ENCODE data around the gene CNOT4. TPM values are rescaled to one million over a fixed set of nuclear protein-coding genes. Genes with fewer than 3 reads are reported as not detected.
A peak's percentile ranks its signal among the peaks of the same experiment; 100 is the strongest.

Gene CNOT4
- total RNA-seq, 1 experiment from 2014 or later: 14.6 TPM

DNA sequence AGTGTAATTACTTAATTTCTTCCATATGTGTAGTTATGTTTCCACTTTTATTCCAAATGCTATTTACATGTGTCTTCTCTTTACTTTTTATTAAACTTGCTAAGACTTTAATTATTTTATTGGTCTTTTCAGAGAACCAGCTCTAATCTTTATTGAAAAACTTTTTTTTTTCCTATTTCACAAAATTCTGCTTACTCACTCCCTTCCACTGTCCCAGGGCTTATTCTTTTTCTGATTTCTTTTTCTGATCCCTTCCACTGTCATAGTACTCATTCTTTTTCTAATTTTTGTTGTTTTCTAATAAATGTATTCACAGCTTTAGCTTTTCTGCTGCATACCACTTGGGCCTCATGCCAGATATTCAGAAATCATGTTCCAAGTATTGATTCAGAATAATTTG lies 82.7 kb downstream of the CNOT4 start:
- TF ChIP-seq CBFB (CRISPR knock-in tag; IDR thresholded peaks at IDR 0.05; ENCODE audit: low read depth) (no peak), ARID4B (CRISPR knock-in tag; IDR thresholded peaks at IDR 0.05; ENCODE audit: borderline replicate concordance) (no peak), STAT6 (CRISPR knock-in tag; conservative IDR thresholded peaks at IDR 0.05; ENCODE audit: low read depth) (no peak), ZNF416 (CRISPR knock-in tag; IDR thresholded peaks at IDR 0.05) (no peak), EMX1 (CRISPR knock-in tag; IDR thresholded peaks at IDR 0.05) (no peak), GRHL2 (CRISPR knock-in tag; IDR thresholded peaks at IDR 0.05; ENCODE audit: insufficient replicate concordance, severe bottlenecking) (no peak), SMAD3 (CRISPR knock-in tag; IDR thresholded peaks at IDR 0.05; ENCODE audit: borderline replicate concordance) (no peak), ZNF396 (CRISPR knock-in tag; IDR thresholded peaks at IDR 0.05; ENCODE audit: borderline replicate concordance) (no peak), ZNF671 (CRISPR knock-in tag; IDR thresholded peaks at IDR 0.05) (no peak), ZNF121 (CRISPR knock-in tag; IDR thresholded peaks at IDR 0.05) (no peak)
- TF ChIP-seq, protein P1, sequence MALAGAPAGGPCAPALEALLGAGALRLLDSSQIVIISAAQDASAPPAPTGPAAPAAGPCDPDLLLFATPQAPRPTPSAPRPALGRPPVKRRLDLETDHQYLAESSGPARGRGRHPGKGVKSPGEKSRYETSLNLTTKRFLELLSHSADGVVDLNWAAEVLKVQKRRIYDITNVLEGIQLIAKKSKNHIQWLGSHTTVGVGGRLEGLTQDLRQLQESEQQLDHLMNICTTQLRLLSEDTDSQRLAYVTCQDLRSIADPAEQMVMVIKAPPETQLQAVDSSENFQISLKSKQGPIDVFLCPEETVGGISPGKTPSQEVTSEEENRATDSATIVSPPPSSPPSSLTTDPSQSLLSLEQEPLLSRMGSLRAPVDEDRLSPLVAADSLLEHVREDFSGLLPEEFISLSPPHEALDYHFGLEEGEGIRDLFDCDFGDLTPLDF (CRISPR knock-in tag; IDR thresholded peaks at IDR 0.05): no peak
- TF ChIP-seq, protein P2, sequence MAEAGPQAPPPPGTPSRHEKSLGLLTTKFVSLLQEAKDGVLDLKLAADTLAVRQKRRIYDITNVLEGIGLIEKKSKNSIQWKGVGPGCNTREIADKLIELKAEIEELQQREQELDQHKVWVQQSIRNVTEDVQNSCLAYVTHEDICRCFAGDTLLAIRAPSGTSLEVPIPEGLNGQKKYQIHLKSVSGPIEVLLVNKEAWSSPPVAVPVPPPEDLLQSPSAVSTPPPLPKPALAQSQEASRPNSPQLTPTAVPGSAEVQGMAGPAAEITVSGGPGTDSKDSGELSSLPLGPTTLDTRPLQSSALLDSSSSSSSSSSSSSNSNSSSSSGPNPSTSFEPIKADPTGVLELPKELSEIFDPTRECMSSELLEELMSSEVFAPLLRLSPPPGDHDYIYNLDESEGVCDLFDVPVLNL (CRISPR knock-in tag; IDR thresholded peaks at IDR 0.05; ENCODE audit: borderline replicate concordance, low read depth): no peak
- no peak overlapping the region for H3K4me3 Mint-ChIP-seq
- ChIA-PET CTCF (no interaction called here), POLR2A (no interaction called here)
- no peak for DNase-seq (ENCODE audit: low spot score)
- H3K27ac Mint-ChIP-seq: peak overlapping the region; percentile 52; the same call in 1 of the 2 replicates
- peaks cover 17% of the 10 kb centered on the region for H3K4me1 Mint-ChIP-seq
- no peak for ATAC-seq
- H3K36me3 Mint-ChIP-seq: no peaks in the 10 kb centered on the region
- no peaks in the 10 kb centered on the region for H3K27me3 Mint-ChIP-seq (ENCODE audit: low read depth)
- H3K9me3 Mint-ChIP-seq: no peaks in the 10 kb centered on the region

DNA sequence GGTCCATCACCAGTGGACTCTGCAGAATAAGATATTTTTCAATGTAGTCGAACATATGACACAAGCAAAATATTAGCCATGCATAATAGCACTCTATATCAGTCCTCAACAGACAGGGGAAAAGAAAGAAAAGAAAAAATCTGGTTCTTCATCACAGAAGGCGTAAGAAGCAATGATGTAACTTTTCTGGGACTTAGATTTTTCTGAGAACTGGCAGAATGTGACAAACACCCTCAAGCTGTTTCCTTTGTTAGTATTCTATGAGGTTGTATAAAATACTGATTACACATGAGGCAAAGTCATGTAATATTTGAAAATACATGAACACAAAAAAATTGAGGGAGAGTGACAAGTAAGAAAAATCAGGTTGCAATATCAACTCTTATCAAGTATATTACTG lies 84.9 kb downstream of the CNOT4 start:
- no peak overlapping the region for H3K27ac Mint-ChIP-seq
- no peak overlapping the region for H3K4me3 Mint-ChIP-seq
- H3K36me3 Mint-ChIP-seq: no peaks in the 10 kb centered on the region
- no peaks in the 10 kb centered on the region for H3K27me3 Mint-ChIP-seq (ENCODE audit: low read depth)
- no peaks in the 10 kb centered on the region for H3K9me3 Mint-ChIP-seq
- ATAC-seq (no peak), DNase-seq (ENCODE audit: low spot score) (no peak)
- CTCF ChIA-PET: no interaction called here
- POLR2A ChIA-PET: no interaction called here
- H3K4me1 Mint-ChIP-seq: peaks cover 28% of the 10 kb centered on the region
- TF ChIP-seq MLX (CRISPR knock-in tag; IDR thresholded peaks at IDR 0.05) (no peak), ZNF396 (CRISPR knock-in tag; IDR thresholded peaks at IDR 0.05; ENCODE audit: borderline replicate concordance) (no peak), JUN (CRISPR knock-in tag; IDR thresholded peaks at IDR 0.05) (no peak), HMGA2 (CRISPR knock-in tag; IDR thresholded peaks at IDR 0.05) (no peak), ZNF219 (CRISPR knock-in tag; IDR thresholded peaks at IDR 0.05; ENCODE audit: borderline replicate concordance) (no peak), ARID4B (CRISPR knock-in tag; IDR thresholded peaks at IDR 0.05; ENCODE audit: borderline replicate concordance) (no peak), EMX1 (CRISPR knock-in tag; IDR thresholded peaks at IDR 0.05) (no peak)
- TF ChIP-seq, protein P3, sequence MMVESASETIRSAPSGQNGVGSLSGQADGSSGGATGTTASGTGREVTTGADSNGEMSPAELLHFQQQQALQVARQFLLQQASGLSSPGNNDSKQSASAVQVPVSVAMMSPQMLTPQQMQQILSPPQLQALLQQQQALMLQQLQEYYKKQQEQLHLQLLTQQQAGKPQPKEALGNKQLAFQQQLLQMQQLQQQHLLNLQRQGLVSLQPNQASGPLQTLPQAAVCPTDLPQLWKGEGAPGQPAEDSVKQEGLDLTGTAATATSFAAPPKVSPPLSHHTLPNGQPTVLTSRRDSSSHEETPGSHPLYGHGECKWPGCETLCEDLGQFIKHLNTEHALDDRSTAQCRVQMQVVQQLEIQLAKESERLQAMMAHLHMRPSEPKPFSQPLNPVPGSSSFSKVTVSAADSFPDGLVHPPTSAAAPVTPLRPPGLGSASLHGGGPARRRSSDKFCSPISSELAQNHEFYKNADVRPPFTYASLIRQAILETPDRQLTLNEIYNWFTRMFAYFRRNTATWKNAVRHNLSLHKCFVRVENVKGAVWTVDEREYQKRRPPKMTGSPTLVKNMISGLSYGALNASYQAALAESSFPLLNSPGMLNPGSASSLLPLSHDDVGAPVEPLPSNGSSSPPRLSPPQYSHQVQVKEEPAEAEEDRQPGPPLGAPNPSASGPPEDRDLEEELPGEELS (CRISPR knock-in tag; IDR thresholded peaks at IDR 0.05): no peak

All from WTC11 (cell line).